GM12891 (cell line): ENCODE data around the gene CCSER1.

Experiments used
- POLR2AphosphoS5 ChIP-seq: IDR thresholded peaks from 2 replicates; pipeline ENCODE4 v1.6.1; 2011; ENCODE audit warnings: low read depth, low read length, control low read depth
- SPI1 ChIP-seq: IDR thresholded peaks from 2 replicates; pipeline ENCODE4 v1.6.1; 2011; ENCODE audit warnings: low read depth, low read length, control low read depth

DNA sequence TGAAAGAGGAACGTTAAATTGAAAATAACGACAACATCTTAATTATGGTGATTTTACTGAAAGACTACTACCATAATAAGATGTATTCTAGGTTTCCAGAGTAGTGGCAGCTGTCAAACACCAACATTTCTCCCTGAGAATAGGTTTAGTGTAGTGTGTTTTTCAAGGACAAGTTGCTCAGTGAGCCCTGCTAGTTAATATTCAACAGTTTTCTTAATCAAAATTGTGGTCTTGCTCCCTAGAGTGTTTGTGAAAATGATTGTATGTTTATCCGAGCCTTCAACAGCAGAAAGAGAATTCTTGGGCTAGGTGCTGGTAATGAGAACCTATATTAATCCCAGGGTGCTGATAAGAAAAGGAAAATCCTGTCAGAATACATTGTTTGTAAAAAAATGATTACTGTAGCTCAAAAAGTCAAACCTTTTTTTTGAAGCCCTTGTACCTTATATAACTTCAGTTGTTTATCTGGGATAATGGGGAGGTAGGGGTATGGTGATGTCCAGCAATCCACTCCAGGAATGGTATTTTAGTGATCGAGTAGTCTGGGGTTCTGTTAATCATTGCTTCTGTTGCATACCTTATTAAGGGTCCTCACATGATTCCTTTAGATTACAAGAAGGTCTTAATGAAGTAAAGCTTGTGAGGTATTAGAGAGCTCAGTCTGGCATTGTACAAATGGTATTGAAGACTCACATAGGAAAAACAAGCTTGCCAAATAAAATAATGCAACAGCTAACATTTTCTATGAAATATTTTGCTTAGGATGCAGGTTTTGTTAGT lies 110.7 kb downstream of the CCSER1 start:
- TF ChIP-seq POLR2AphosphoS5 (no peak), SPI1 (no peak)
